HG03064 (cell line): Measurements from ENCODE around the gene SLC17A1.
"Not testable (repeated sequence)": the region's sequence is repeated elsewhere in the genome, so short reads cannot be mapped to it uniquely, and the experiment has no call there.

Source experiments
- ATAC-seq: cut with Tn5 transposase; IDR thresholded peaks from one replicate; pipeline ENCODE4 v1.9.1; 2021; ENCODE audit warnings: low read depth; ENCODE audit not compliant: unreplicated experiment

Gene SLC17A1

DNA sequence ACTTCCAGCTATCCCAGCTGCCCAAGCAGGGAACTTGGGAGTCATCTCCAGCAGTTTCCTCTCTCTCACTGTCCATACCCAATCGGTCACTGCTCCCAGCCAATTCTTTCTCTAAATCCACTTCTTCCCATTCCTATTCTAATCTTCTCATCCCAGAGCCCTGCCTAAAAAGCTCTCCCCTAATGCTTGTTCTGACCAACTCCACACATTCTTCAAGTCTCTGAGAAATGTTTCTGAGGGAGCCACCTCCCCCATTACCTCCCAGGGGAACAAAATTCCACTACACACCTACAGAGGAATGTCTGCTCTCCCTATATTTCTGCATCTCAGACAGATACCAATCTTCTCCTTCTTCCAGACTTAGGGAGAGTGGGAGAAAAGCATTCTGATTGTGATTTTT lies 63.3 kb downstream of the SLC17A1 start:
- no peak for ATAC-seq

- ATAC-seq, result no peak
Measured at GRCh38 chr6:25764611-25765010, 67.2 kb downstream of the SLC17A1 start.

DNA sequence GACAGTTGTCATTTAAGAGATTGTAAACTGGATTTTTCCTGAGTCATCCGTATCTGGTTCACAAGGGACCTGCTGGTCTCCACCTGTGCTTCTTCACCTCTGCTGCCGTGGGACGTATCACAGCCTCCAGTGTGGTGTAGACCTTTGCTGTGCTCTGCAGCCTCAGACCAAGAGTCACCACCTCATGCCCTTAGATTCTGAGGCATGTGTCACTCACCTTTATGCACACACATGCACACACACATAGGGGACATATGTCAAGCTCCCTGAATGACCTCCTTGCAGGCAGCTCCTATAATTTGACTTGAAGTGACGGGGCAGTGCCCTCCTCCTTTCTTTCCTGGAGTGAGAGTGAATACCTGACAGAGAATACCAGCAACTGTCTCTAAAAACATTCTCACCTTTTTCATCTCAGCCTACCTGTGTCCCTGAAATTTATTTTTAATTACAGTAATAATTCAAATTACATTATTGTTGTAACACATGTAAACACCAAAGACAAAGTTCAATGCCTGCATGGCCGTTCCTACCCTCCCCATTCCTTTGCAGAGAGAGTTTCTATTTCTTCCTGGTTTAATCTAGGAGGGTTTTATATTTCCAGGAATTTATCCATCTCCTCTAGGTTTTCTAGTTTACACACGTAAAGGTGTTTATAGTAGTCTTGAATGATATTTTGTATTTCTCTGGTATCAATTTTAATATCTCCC lies 73.8 kb downstream of the SLC17A1 start:
- ATAC-seq, result no peak

- ATAC-seq, result no peak
Measured at GRCh38 chr6:25756382-25757363, 75.2 kb downstream of the SLC17A1 start.

- no peak for ATAC-seq
Measured at GRCh38 chr6:25755483-25755882, 76.4 kb downstream of the SLC17A1 start.

DNA sequence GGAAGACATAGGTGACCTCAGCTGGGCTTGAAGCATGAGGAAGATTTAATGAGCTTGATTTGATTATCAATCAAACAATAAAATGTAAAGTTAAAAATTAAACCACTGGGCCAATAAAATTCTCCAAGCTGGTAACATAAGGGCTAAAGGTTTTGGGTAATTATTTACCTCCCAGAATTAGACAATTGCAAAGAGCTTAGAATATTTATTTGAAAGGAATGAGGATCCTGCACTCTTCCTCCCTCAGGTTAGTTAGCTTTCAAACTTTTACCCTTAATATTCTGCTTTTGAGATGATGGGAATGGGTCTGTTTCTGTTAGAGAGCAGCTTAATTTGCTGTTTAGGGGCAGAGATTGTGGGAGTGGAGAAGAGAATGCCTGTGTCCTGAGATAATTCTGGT lies 77.3 kb downstream of the SLC17A1 start, which contains the start of gene SLC17A4:
Gene SLC17A4 (plus strand): TSS at position 208 of the 400 bp plus-strand sequence. CDS start 7,221 bp downstream, outside the sequence.
- ATAC-seq, result no peak

DNA sequence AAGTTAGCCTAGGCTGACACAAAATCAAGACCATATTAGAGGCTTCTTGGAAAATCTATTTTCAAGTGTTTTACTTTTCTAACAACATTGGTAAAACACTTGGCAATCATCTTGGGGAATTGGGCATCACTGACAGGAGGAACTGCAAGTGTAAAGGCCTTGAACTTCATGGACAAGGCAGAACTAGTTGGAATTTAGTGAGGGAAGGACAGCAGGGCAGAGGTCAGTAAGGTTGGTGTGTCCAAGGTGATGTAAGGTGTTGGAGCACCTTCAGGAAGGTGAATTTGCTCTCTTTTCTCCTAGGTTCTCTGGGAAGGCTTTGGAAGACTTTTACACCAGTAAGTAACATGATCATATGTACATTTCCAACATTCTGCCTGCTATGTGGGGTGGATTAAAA lies 78.8 kb downstream of the SLC17A1 start:
- ATAC-seq, result no peak

GRCh38 chr6:25750906-25751305 lies 80.9 kb downstream of the SLC17A1 start:
- ATAC-seq, result no peak

DNA sequence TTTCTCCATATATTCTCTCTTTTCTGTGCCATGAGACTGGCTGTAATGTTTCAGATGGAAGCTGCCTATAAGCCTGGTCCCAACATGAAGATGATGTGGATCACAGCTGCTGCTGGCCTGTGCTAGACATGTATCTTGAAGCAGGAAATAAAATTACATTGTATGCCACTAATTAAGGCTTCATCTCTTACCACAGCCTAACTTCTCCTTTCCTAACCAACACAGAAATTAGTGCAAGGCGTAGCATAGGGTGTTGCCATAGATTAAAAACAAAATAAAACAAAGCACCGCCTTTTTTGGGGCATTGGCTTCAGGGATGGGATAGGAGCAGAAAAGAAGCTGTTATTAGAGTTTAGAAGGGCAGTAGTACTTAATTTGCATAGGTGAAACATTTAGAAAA lies 82.0 kb downstream of the SLC17A1 start:
- no peak for ATAC-seq

DNA sequence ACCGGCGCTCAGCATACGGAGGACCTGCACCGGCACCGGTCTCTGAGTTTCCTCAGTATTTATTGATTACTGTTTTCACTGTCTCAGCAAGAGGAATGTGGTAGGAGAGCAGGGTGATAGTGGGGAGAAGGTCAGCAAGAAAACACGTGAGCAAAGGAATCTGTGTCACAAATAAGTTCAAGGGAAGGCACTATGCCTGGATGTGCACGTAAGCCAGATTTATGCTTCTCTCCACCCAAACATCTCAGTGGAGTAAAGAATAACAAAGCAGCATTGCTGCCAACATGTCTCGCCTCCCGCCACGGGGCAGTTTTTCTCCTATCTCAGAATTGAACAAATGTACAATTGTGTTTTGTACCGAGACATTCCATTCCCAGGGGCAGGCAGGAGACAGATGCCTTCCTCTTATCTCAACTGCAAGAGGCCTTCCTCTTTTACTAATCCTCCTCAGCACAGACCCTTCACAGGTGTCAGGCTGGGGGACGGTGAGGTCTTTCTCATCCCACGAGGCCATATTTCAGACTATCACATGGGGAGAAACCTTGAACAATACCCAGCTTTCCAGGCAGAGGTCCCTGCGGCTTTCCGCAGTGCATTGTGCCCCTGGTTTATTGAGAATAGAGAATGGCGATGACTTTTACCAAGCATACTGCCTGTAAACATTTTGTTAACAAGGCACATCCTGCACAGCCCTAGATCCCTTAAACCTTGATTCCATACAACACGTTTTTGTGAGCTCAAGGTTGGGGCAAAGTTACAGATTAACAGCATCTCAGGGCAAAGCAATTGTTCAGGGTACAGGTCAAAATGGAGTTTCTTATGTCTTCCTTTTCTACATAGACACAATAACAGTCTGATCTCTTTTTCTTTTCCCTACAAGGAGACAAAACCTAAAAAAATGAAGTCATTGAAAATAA lies 83.0 kb downstream of the SLC17A1 start:
- not testable (repeated sequence) for ATAC-seq

GRCh38 chr6:25748049-25748448 lies 83.8 kb downstream of the SLC17A1 start:
- ATAC-seq, result no peak

- ATAC-seq, result no peak
Measured at GRCh38 chr6:25747477-25747876, 84.4 kb downstream of the SLC17A1 start.

- no peak for ATAC-seq
Measured at GRCh38 chr6:25746968-25747367, 84.9 kb downstream of the SLC17A1 start.

DNA sequence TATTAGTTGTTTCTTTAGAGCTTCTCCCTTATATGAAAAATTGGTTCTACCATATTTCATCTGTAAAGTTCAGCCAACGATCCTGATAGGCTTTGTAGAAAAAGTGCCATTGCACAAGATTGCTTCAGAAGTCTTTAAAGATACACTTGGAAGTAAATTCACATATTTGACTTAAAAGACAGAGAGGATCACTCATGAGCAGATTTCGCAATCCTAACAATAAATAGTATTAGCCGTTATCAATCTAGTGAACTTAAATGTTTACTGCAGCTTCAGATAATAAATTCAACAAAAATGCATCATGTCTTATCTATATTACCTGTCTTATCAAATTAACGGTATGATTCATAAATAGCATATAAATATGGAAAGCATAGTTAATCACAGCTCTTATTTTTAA lies 86.0 kb downstream of the SLC17A1 start:
- ATAC-seq, result no peak

GRCh38 chr6:25743868-25744267 lies 88.0 kb downstream of the SLC17A1 start:
- ATAC-seq, result no peak

DNA sequence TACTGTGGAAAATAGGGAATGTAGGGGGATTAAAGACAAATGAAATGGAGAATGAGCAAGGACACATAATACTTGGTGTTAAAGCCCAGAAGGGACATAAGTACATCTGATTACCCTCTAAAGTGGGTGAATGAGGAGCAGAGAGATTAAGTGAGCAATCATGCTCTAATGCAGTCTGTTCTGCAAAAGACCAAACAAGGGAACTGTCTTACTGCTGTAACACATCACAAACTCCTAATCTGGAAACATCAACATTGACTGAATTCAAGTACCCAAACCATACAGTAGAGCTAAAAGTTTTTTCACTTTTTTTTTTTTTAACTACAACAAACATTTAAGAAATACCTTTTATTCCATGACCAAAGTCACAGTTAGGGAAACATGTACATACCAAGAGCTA lies 96.6 kb downstream of the SLC17A1 start:
- no peak for ATAC-seq
